HepG2 (cell line): ENCODE results near the gene NCBP2. TPM values are rescaled to one million over a fixed set of nuclear protein-coding genes. Genes with fewer than 3 reads are reported as not detected.

Source experiments
- ARNT2 ChIP-seq: sonication (generic); formaldehyde crosslinking; IDR thresholded peaks from 2 replicates; pipeline ENCODE4 v1.8.0; 2022; ENCODE audit warnings: mild to moderate bottlenecking, low read depth, missing genetic modification reagents, moderate library complexity
- ATF2 ChIP-seq: sonication (generic); formaldehyde crosslinking; IDR thresholded peaks from 2 replicates; pipeline ENCODE4 v1.4.0; 2020; ENCODE audit warnings: missing genetic modification reagents
- BRD4 ChIP-seq: sonication (generic); formaldehyde crosslinking; IDR thresholded peaks from 2 replicates; pipeline ENCODE4 v1.4.0; 2020; ENCODE audit warnings: missing genetic modification reagents
- CTCF ChIP-seq: sonication (generic); formaldehyde crosslinking; IDR thresholded peaks from 2 replicates; pipeline ENCODE4 v1.5.0; 2020; ENCODE audit warnings: mild to moderate bottlenecking, missing genetic modification reagents, moderate library complexity
- DNMT3B ChIP-seq: conservative IDR thresholded peaks from 2 replicates; pipeline ENCODE4 v1.6.1; 2016; ENCODE audit warnings: missing biosample characterization, control low read depth
- GZF1 ChIP-seq: sonication (generic); formaldehyde crosslinking; IDR thresholded peaks from 2 replicates; pipeline ENCODE4 v1.5.1; 2020; ENCODE audit warnings: mild to moderate bottlenecking, missing genetic modification reagents
- HNF4A ChIP-seq: sonication (generic); formaldehyde crosslinking; IDR thresholded peaks from 2 replicates; pipeline ENCODE4 v1.4.0; 2020; ENCODE audit warnings: missing genetic modification reagents
- HOXA3 ChIP-seq: sonication (generic); formaldehyde crosslinking; IDR thresholded peaks from 2 replicates; pipeline ENCODE4 v1.5.0; 2020; ENCODE audit warnings: missing genetic modification reagents
- JARID2 ChIP-seq: sonication (generic); formaldehyde crosslinking; IDR thresholded peaks from 2 replicates; pipeline ENCODE4 v1.8.1; 2023; ENCODE audit warnings: missing genetic modification reagents, inconsistent platforms; ENCODE audit not compliant: insufficient replicate concordance
- MXI1 ChIP-seq: IDR thresholded peaks from 3 replicates; pipeline ENCODE4 v1.6.1; 2012; ENCODE audit warnings: low read depth, low read length, inconsistent platforms, borderline replicate concordance
- NBN ChIP-seq: fragments of 450-650 bp; conservative IDR thresholded peaks from 2 replicates; pipeline ENCODE4 v1.6.1; 2017
- RAD21 ChIP-seq: fragments of 450-650 bp; formaldehyde crosslinking; IDR thresholded peaks from 2 replicates; pipeline ENCODE4 v1.5.0; 2020; ENCODE audit warnings: mild to moderate bottlenecking
- RAD51 ChIP-seq: fragments of 450-650 bp; IDR thresholded peaks from 2 replicates; pipeline ENCODE4 v1.6.1; 2016; ENCODE audit warnings: borderline replicate concordance
- STAG1 ChIP-seq: sonication (generic); formaldehyde crosslinking; IDR thresholded peaks from 2 replicates; pipeline ENCODE4 v1.4.0; 2020; ENCODE audit warnings: missing genetic modification reagents
- STAT6 ChIP-seq: sonication (generic); formaldehyde crosslinking; IDR thresholded peaks from 2 replicates; pipeline ENCODE4 v1.4.0; 2020; ENCODE audit warnings: missing genetic modification reagents, mild to moderate bottlenecking, borderline replicate concordance
- TAF1 ChIP-seq: sonication (generic); formaldehyde crosslinking; IDR thresholded peaks from 2 replicates; pipeline ENCODE4 v1.4.0; 2020; ENCODE audit warnings: missing genetic modification reagents
- ZNF138 ChIP-seq: sonication (generic); formaldehyde crosslinking; IDR thresholded peaks from 2 replicates; pipeline ENCODE4 v1.5.0; 2020; ENCODE audit warnings: mild to moderate bottlenecking, low read depth, missing genetic modification reagents
- ZNF414 ChIP-seq: sonication (generic); formaldehyde crosslinking; IDR thresholded peaks from 2 replicates; pipeline ENCODE4 v1.5.0; 2020; ENCODE audit warnings: missing genetic modification reagents
- ZNF562 ChIP-seq: sonication (generic); formaldehyde crosslinking; IDR thresholded peaks from 2 replicates; pipeline ENCODE4 v1.8.0; 2022; ENCODE audit warnings: missing genetic modification reagents, borderline replicate concordance
- ZNF570 ChIP-seq: sonication (generic); formaldehyde crosslinking; IDR thresholded peaks from 2 replicates; pipeline ENCODE4 v1.4.0; 2020; ENCODE audit warnings: mild to moderate bottlenecking, missing genetic modification reagents, borderline replicate concordance
- ZNF597 ChIP-seq: sonication (generic); formaldehyde crosslinking; IDR thresholded peaks from 2 replicates; pipeline ENCODE4 v1.5.0; 2020; ENCODE audit warnings: missing genetic modification reagents
- ZNF605 ChIP-seq: sonication (generic); formaldehyde crosslinking; IDR thresholded peaks from 2 replicates; pipeline ENCODE4 v1.8.0; 2022; ENCODE audit warnings: mild to moderate bottlenecking, missing genetic modification reagents
- ZNF746 ChIP-seq: sonication (generic); formaldehyde crosslinking; IDR thresholded peaks from 2 replicates; pipeline ENCODE4 v1.8.0; 2022; ENCODE audit warnings: mild to moderate bottlenecking, missing genetic modification reagents
- ZSCAN22 ChIP-seq: sonication (generic); formaldehyde crosslinking; IDR thresholded peaks from 2 replicates; pipeline ENCODE4 v1.4.0; 2020; ENCODE audit warnings: mild to moderate bottlenecking, missing genetic modification reagents
- polyA plus RNA-seq, 8 experiments: library from polyadenylated mRNA; depleted of rRNA in 3 of 8; stranded (reverse) in 7 of 8; unstranded in 1 of 8; fragments of >200 nt; fragmentation: Illumina TruSeq in 4 of 8; extraction: Trizol in 4 of 8; gene quantifications; 2 replicates each; pipeline versions ENCODE4 v1.2.1 to v1.2.3, GENCODE V29; 2011 to 2016; ENCODE audit warnings: low read depth in 4 of 8, missing spikeins in 1 of 8, mixed read lengths in 1 of 8; ENCODE audit not compliant: insufficient read depth in 1 of 8
- total RNA-seq, 5 experiments: library from RNA; depleted of rRNA; stranded (reverse); fragments of >200 nt; fragmentation: Illumina TruSeq; extraction: Trizol; gene quantifications; 2 replicates each; pipeline ENCODE4 v1.2.3, GENCODE V29; 2016; ENCODE audit warnings: low read depth in 1 of 5

NCBP2 gene
- total and polyA plus RNA-seq, 2 of the 13 experiments (the other 11 are each of a cell fraction or from before 2014, with no cell fraction given), result 58.7 to 95.5 TPM

GRCh38 chr3:196914866-196915265 lies 27.5 kb downstream of the NCBP2 start (continued):
- TF ChIP-seq DNMT3B, result no peak
- TF ChIP-seq TAF1 (CRISPR knock-in tag), result no peak
- TF ChIP-seq GZF1, result no peak
- TF ChIP-seq STAT6 (CRISPR knock-in tag), result no peak
- TF ChIP-seq CTCF, result peak; percentile 31; the same call in 1 of the 2 replicates
- TF ChIP-seq ZNF746 (CRISPR knock-in tag), result no peak
- TF ChIP-seq ZNF570 (CRISPR knock-in tag), result no peak
- TF ChIP-seq ZNF597 (CRISPR knock-in tag), result no peak
- no peak for TF ChIP-seq ARNT2 (CRISPR knock-in tag)
- no peak for TF ChIP-seq ZNF138 (CRISPR knock-in tag)
- peak; percentile 33; the same call in 1 of the 2 replicates for TF ChIP-seq HNF4A (CRISPR knock-in tag)
- TF ChIP-seq NBN, result no peak
- TF ChIP-seq STAG1, result peak; percentile 35; the same call in 1 of the 2 replicates
- TF ChIP-seq RAD21 (CRISPR knock-in tag), result 0 out of 2 replicates have a peak, but pooled peaks have one; percentile 17
- TF ChIP-seq ZNF605 (CRISPR knock-in tag), result no peak
- no peak for TF ChIP-seq MXI1
- TF ChIP-seq ATF2 (CRISPR knock-in tag), result no peak
- no peak for TF ChIP-seq RAD51
- TF ChIP-seq ZSCAN22 (CRISPR knock-in tag), result no peak
- no peak for TF ChIP-seq ZNF562
- TF ChIP-seq ZNF414 (CRISPR knock-in tag), result no peak
- TF ChIP-seq HOXA3 (CRISPR knock-in tag), result no peak
- no peak for TF ChIP-seq JARID2
- no peak for TF ChIP-seq BRD4
